Thoracic aorta (tissue), 2 donors: ENCODE measurements around the gene HPCAL4. TPM values are rescaled to one million over a fixed set of nuclear protein-coding genes. Genes with fewer than 3 reads are reported as not detected.

ENCODE experiments used
- ATAC-seq: fragments of 150-250 bp; one replicate; pipeline ENCODE4 v1.8.0; 2017; ENCODE audit warnings: low read depth; ENCODE audit not compliant: insufficient number of reproducible peaks, low FRiP score
- DNase-seq: peaks from one replicate; pipeline ENCODE4 v3.0.0-alpha.2; 2020; ENCODE audit warnings: low spot score
- H3K27ac ChIP-seq, 2 donors: fragments of 200-600 bp; sonication (generic); 1 replicate in 1 of 2; 2 replicates in 1 of 2; pipeline ENCODE4 v1.5.1; 2016; ENCODE audit warnings: mild to moderate bottlenecking in 2 of 2, moderate library complexity in 2 of 2
- H3K27me3 ChIP-seq: fragments of 200-600 bp; sonication (generic); replicated peaks from 2 replicates; pipeline ENCODE4 v1.6.0; 2016; ENCODE audit warnings: mild to moderate bottlenecking; ENCODE audit not compliant: insufficient read depth
- H3K36me3 ChIP-seq: fragments of 200-600 bp; sonication (generic); one replicate; pipeline ENCODE4 v1.5.1; 2016
- H3K4me1 ChIP-seq, 2 donors: fragments of 200-600 bp; sonication (generic); 1 replicate in 1 of 2; 2 replicates in 1 of 2; pipeline versions ENCODE4 v1.5.1 to v1.6.0; 2016; ENCODE audit warnings: low read depth in 2 of 2, mild to moderate bottlenecking in 1 of 2; ENCODE audit not compliant: control insufficient read depth in 1 of 2
- H3K4me3 ChIP-seq: fragments of 200-600 bp; sonication (generic); 2 replicates; pipeline ENCODE4 v1.5.1; 2016; ENCODE audit warnings: mild to moderate bottlenecking
- H3K9me3 ChIP-seq: fragments of 200-600 bp; sonication (generic); 2 replicates; pipeline ENCODE4 v1.5.1; 2016
- total RNA-seq, 2 donors: library from RNA; depleted of rRNA; stranded (reverse); fragments of >200 nt; gene quantifications; one replicate each; pipeline versions ENCODE4 v1.1.0 to v1.2.3, GENCODE V29; 2016
- TF ChIP-seq, protein P1 (sequence below): fragments of 200-600 bp; sonication (generic); IDR thresholded peaks from one replicate; pipeline ENCODE4 v1.5.1; 2019; ENCODE audit warnings: antibody characterized with exemption

HPCAL4 gene
- total RNA-seq, 2 donors from 2014 or later = 0.35 TPM; not detected in 1

DNA sequence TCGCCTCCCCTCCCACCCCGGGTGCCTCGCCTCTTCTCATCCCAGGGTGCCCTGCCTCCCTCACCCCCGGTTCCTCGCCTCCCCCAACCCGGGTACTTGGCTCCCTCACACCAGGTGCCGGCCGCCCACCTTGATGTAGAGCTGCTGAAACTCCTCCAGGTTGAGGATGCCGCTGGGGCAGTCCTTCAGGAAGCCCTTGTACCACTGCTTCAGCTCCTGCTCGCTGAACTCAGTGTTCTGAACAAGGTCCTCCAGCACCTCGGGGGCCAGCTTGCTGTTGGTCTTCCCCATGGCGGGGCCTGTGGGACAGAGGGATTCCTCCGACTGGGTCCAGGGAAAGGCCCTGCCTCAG, 6.9 kb downstream of the HPCAL4 start:
- H3K36me3 ChIP-seq = no peaks in the 10 kb centered on the region
- no peaks in the 10 kb centered on the region for H3K9me3 ChIP-seq
- H3K27me3 ChIP-seq = peaks cover under 1% of the 10 kb centered on the region
- no peak for ATAC-seq
- H3K4me3 ChIP-seq = no peak overlapping the region
- DNase-seq = no peak
- H3K27ac ChIP-seq = no peak overlapping the region
- H3K4me1 ChIP-seq = no peaks in the 10 kb centered on the region
- TF ChIP-seq, protein P1, sequence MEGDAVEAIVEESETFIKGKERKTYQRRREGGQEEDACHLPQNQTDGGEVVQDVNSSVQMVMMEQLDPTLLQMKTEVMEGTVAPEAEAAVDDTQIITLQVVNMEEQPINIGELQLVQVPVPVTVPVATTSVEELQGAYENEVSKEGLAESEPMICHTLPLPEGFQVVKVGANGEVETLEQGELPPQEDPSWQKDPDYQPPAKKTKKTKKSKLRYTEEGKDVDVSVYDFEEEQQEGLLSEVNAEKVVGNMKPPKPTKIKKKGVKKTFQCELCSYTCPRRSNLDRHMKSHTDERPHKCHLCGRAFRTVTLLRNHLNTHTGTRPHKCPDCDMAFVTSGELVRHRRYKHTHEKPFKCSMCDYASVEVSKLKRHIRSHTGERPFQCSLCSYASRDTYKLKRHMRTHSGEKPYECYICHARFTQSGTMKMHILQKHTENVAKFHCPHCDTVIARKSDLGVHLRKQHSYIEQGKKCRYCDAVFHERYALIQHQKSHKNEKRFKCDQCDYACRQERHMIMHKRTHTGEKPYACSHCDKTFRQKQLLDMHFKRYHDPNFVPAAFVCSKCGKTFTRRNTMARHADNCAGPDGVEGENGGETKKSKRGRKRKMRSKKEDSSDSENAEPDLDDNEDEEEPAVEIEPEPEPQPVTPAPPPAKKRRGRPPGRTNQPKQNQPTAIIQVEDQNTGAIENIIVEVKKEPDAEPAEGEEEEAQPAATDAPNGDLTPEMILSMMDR = no peak

DNA sequence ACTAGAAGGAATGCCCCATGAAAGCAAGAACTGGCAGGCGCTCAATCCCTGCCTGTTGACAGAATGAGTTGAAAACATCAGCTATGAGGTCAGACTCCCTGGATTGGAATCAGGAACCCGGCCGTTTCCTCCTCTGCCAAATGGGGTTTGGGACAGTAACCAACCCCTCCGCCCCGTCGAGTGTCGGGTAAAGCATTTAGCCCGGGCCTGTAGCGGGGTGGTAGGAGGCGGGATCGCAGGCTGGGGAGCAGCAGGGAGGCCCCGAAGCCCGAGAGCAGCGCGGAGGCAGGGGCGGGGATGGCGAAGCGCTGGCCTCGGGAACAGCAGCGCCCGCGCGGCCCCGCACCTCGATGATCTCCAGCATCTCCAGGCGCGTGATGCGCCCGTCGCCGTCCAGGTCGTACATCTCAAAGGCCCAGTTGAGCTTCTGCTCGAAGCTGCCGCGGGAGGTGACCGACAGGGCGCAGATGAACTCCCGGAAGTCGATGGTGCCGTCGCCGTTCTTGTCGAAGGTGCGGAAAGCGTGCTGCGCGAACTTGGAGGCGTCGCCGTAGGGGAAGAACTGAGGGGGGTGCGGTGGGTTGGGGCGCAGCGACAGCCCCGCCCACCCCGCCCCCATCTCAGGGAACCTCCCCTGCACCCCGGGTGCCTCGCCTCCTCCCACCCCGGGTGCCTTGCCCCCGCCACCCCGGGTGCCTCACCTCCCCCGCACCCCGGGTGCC, 7.5 kb downstream of the HPCAL4 start:
- H3K27ac ChIP-seq = no peak overlapping the region
- no peaks in the 10 kb centered on the region for H3K27me3 ChIP-seq
- H3K4me3 ChIP-seq = no peak overlapping the region
- H3K36me3 ChIP-seq = no peaks in the 10 kb centered on the region
- no peak for ATAC-seq
- no peaks in the 10 kb centered on the region for H3K4me1 ChIP-seq
- TF ChIP-seq, protein P1 = no peak
- H3K9me3 ChIP-seq = no peaks in the 10 kb centered on the region
- DNase-seq = no peak

DNA sequence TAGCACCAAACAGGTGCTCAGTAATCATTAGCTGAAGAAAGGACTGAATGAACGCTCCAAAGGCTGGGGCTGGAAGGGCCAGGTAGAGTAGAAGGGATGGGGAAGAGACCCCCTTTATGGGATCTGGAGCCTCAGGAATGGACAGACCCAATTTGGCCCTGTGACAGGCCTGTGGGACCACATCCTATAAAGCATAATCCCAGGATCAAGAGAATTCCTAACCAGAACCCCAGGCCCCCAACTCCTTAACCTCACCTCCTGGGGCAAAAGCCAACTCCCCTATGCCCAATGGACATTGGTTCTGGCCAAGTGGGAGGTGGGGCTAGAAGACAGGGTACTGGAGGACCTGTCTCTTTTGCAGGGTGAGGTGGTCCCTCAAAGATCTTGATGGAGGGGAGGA, 9.2 kb downstream of the HPCAL4 start:
- H3K9me3 ChIP-seq = no peaks in the 10 kb centered on the region
- ATAC-seq = no peak
- no peaks in the 10 kb centered on the region for H3K36me3 ChIP-seq
- no peak overlapping the region for H3K4me3 ChIP-seq
- no peaks in the 10 kb centered on the region for H3K27me3 ChIP-seq
- H3K27ac ChIP-seq = no peak overlapping the region
- TF ChIP-seq, protein P1 = no peak
- H3K4me1 ChIP-seq = no peaks in the 10 kb centered on the region
- DNase-seq = no peak

DNA sequence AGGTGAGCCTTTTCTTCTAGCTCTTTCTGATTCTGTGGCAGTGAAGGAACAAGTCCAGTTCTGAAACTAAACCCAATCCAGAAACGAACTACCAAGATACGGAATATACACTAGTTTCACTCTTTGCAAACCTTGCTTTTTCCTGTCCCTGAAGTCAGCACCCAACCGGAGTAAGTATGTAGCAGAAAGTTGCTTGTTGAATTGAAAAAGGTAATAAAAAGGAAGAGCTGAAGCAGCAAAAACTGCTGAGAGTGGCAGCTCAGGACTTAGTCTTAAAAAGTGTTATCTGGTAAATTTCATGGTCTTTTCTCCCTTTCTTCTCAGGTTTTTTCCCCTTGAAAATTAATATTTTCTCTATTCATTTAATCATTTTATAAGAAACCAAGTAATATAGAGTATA, 9.9 kb downstream of the HPCAL4 start:
- DNase-seq (no peak), ATAC-seq (no peak)
- Histone ChIP-seq H3K27ac (no peak overlapping the region), H3K36me3 (no peaks in the 10 kb centered on the region), H3K4me1 (no peaks in the 10 kb centered on the region), H3K9me3 (no peaks in the 10 kb centered on the region), H3K27me3 (no peaks in the 10 kb centered on the region), H3K4me3 (no peak overlapping the region)
- TF ChIP-seq, protein P1 = no peak

DNA sequence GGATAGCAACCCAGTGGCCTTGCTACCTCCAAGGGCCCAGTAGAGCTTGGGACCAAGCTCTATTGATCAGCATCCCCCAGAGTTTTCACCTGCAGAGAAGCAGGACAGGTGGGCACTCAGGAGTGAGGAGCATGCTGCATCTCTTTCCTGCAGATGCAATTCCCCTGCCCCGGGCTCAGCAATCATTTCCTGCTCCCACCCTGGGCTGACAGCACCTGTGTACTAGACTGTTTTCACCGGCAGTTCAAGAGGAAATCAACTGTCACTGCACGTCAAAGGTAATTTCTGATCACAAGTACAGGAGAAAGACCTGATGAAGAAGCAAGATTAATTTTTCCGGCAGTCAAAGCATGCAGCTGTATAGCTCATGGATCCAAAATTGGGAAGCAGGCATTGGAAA, 10.5 kb downstream of the HPCAL4 start:
- H3K27ac ChIP-seq = no peak overlapping the region
- no peaks in the 10 kb centered on the region for H3K4me1 ChIP-seq
- no peaks in the 10 kb centered on the region for H3K27me3 ChIP-seq
- no peak for DNase-seq
- no peak overlapping the region for H3K4me3 ChIP-seq
- H3K9me3 ChIP-seq = no peaks in the 10 kb centered on the region
- TF ChIP-seq, protein P1 = no peak
- no peaks in the 10 kb centered on the region for H3K36me3 ChIP-seq
- ATAC-seq = no peak
